CD4-positive, alpha-beta T cell treated with Interleukin-6 for 4 hours (primary cell): ENCODE results near the gene NR2F2.

Experiments used
- DNase-seq: peaks from one replicate; pipeline ENCODE4 v3.0.0-alpha.2; 2020; ENCODE audit warnings: mixed read lengths

The NR2F2 gene

GRCh38 chr15:96333131-96334016, 2.9 kb downstream of the NR2F2 start:
- DNase-seq, result no peak

- no peak for DNase-seq
Measured at GRCh38 chr15:96334017-96334704, 3.7 kb downstream of the NR2F2 start.

- DNase-seq, result no peak
Measured at GRCh38 chr15:96334705-96335410, 4.4 kb downstream of the NR2F2 start.

GRCh38 chr15:96335411-96336024, 5.0 kb downstream of the NR2F2 start:
- DNase-seq, result no peak

GRCh38 chr15:96336108-96336595, 5.7 kb downstream of the NR2F2 start:
- no peak for DNase-seq

- DNase-seq, result no peak
Measured at GRCh38 chr15:96336596-96337364, 6.3 kb downstream of the NR2F2 start.

GRCh38 chr15:96337365-96338023, 7.0 kb downstream of the NR2F2 start:
- DNase-seq, result no peak

- no peak for DNase-seq
Measured at GRCh38 chr15:96338074-96338765, 7.7 kb downstream of the NR2F2 start.

- DNase-seq, result no peak
Measured at GRCh38 chr15:96338766-96339618, 8.5 kb downstream of the NR2F2 start.

GRCh38 chr15:96339619-96340347, 9.3 kb downstream of the NR2F2 start:
- DNase-seq, result no peak

GRCh38 chr15:96340348-96340597, 9.8 kb downstream of the NR2F2 start:
- no peak for DNase-seq

GRCh38 chr15:96340598-96341512, 10.4 kb downstream of the NR2F2 start:
- DNase-seq, result no peak

GRCh38 chr15:96341513-96342405, 11.3 kb downstream of the NR2F2 start:
- DNase-seq, result no peak

- no peak for DNase-seq
Measured at GRCh38 chr15:96342406-96343112, 12.1 kb downstream of the NR2F2 start.

GRCh38 chr15:96343113-96344059, 12.9 kb downstream of the NR2F2 start:
- no peak for DNase-seq
